ENCODE measurements around the gene HEMGN. TPM values are rescaled to one million over a fixed set of nuclear protein-coding genes. Genes with fewer than 3 reads are reported as not detected.

Gene HEMGN
- total and polyA plus RNA-seq, 2 of the 13 experiments (the other 11 are each of a cell fraction or from before 2014, with no cell fraction given), result not detected

- TF ChIP-seq TERF1 (CRISPR knock-in tag; IDR thresholded peaks at IDR 0.05) (no peak), ZNF318 (CRISPR knock-in tag; IDR thresholded peaks at IDR 0.05) (no peak), ZBTB4 (CRISPR knock-in tag; IDR thresholded peaks at IDR 0.05; ENCODE audit: borderline replicate concordance) (no peak)
Observed at GRCh38 chr9:97906236-97906831, 31.6 kb downstream of the HEMGN start (continued).
